Dendritic cell treated with granulocyte-macrophage colony-stimulating factor and Interleukin-4, amounts not matched to agents 40 ng/mL and 50 ng/mL, for 4 days (primary cell): ENCODE measurements around the gene TACO1.

Experiments used
- H3K27ac Mint-ChIP-seq: one replicate; pipeline ENCODE4 v1.8.0; 2022; ENCODE audit warnings: mild to moderate bottlenecking, mixed read lengths
- H3K27me3 Mint-ChIP-seq: one replicate; pipeline ENCODE4 v1.8.0; 2022; ENCODE audit warnings: mild to moderate bottlenecking, mixed read lengths
- H3K36me3 Mint-ChIP-seq: one replicate; pipeline ENCODE4 v1.8.0; 2022; ENCODE audit warnings: low read depth, mixed read lengths
- H3K4me1 Mint-ChIP-seq: one replicate; pipeline ENCODE4 v1.8.0; 2022; ENCODE audit warnings: low read depth, mixed read lengths
- H3K4me3 Mint-ChIP-seq: one replicate; pipeline ENCODE4 v1.8.0; 2022; ENCODE audit warnings: mild to moderate bottlenecking, moderate library complexity, mixed read lengths
- H3K9me3 Mint-ChIP-seq: one replicate; pipeline ENCODE4 v1.8.0; 2022; ENCODE audit warnings: mixed read lengths
- intact Hi-C: fragments of 100-400 bp; cut with micrococcal nuclease; formaldehyde crosslinking; loops from one replicate; pipeline ENCODE4 v1.15.0; 2022

The TACO1 gene

DNA sequence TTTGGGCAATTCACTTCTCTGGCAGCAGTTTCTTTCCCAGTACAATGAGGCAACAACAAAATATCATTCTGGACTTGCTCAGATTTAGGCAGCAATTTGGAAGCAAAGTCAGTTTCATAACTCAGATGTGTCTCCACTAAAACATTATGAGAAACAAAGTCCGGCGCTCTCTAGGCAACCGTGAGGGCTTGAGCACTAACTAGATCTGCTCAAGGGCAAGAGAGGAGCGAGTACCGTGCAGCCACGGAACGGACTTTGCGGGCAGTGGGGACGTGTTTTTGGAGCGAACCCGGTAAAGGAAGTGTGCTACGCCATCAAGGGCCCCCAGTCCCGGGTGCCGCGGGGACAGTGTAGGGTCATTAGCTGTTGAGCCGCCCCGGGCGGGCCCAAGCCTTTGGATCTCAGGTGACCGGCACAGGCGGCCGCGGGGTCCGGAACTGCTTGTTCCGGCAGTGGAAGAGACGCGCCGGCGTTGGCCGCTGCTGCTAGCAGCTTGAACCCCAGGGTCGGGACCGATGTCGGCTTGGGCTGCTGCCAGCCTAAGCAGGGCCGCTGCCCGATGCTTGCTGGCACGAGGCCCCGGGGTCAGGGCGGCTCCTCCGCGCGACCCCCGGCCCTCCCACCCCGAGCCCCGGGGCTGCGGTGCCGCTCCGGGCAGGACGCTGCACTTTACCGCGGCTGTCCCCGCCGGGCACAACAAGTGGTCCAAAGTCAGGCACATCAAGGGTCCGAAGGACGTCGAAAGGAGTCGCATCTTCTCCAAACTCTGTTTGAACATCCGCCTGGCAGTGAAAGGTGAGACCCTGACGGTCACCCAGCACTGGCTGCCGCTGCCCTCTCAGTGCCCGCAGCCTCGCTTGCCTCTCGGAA, at the start of gene TACO1:
Gene TACO1, plus strand, starts transcription at position 327 of the 870 bp plus-strand sequence. Its CDS starts 189 bp downstream, at position 516.
- Mint-ChIP-seq H3K9me3 (no peaks in the 10 kb centered on the region), H3K27ac (peak within 1 kb of the TSS; percentile 90), H3K27me3 (no peaks in the 10 kb centered on the region), H3K4me1 (peaks cover 8% of the 10 kb centered on the region), H3K4me3 (peak within 1 kb of the TSS; percentile 88), H3K36me3 (peaks cover 36% of the 10 kb centered on the region)
- intact Hi-C loops = no loop called here

DNA sequence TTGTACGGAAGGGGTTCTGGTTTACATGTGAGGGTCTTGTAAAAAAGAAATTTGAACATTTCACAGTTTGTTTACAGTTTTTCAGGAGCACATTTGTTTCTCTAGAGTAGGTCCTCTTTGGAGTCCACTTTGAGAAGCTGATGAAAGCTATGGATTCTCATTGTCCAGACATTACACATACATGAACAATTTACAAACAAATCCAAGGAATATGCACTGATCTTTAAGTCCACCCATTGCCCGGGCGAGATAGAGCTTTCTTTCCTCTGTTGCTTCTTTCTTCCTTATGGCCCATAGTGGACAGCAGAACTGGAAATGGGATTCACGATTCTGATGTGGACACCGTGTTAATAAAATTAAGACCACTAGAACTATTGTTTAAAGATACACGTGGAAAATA, 48.5 kb upstream of the TACO1 start:
- H3K4me3 Mint-ChIP-seq = peak overlapping the region; percentile 98
- H3K9me3 Mint-ChIP-seq = no peaks in the 10 kb centered on the region
- no peaks in the 10 kb centered on the region for H3K27me3 Mint-ChIP-seq
- intact Hi-C loops = loop anchor here (5.0 kb wide), 2 partner anchors 45 to 50 kb away; no protein-coding TSS in a partner anchor
- H3K4me1 Mint-ChIP-seq = peaks cover 62% of the 10 kb centered on the region
- H3K36me3 Mint-ChIP-seq = peaks cover 47% of the 10 kb centered on the region
- peak overlapping the region; percentile 97 for H3K27ac Mint-ChIP-seq

DNA sequence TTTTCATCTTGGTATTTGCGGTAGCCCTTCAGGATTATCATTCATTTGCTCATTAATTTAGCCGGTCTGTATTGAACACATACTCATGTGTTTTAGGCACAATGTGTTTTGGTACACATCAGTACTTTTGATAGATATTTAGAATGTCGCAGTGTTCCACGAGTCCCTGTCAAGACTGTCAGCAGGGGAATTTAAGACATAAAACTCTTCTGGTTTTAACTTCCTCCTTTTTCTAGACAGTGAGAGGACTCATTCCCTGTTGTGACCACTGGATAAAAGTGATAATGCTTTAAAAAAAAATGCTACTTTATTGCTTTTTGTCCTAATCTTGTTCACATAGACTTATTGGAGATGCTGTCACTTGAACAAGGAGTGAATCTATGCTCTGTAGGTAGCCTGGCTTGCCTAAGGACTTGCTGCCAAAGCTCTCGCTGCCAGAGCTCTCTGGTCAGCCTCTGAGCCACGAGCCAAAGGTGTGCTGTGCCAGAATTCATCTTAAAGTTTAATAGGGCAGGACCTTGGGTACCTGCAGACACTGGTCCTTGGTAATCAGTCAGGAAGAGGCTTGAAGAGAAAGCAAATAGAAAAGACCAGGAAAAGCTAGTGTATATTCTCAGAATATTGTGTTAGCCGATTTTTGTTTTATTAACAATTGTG, 45.1 kb upstream of the TACO1 start:
- intact Hi-C loops = no loop called here
- peak overlapping the region; percentile 74 for H3K27ac Mint-ChIP-seq

DNA sequence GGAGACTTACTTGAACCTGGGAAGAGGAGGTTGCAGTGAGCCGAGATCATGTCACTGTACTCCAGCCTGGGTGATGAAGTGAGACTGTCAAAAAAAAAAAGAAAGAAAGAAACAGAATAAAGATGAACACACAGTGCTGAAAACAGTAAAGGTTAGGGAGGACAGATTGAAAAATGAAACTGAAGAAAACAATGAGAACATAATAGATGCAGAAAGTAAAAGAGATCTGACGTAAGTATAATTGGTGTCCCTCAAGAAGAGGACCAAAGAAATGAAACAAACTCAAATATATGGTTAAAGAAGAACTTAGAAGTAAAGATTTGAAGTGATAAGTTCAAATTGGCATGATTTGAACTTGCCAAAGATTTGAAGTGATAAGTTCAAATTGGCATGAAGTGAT, 43.3 kb upstream of the TACO1 start:
- intact Hi-C loops = no loop called here
- Mint-ChIP-seq H3K36me3 (peaks cover 34% of the 10 kb centered on the region), H3K4me3 (no peak overlapping the region), H3K27ac (no peak overlapping the region), H3K9me3 (no peaks in the 10 kb centered on the region), H3K27me3 (no peaks in the 10 kb centered on the region), H3K4me1 (peaks cover 71% of the 10 kb centered on the region)

More for the DNA sequence above, 45.1 kb upstream of the TACO1 start:
- Mint-ChIP-seq H3K27me3 (no peaks in the 10 kb centered on the region), H3K4me1 (peaks cover 74% of the 10 kb centered on the region), H3K9me3 (no peaks in the 10 kb centered on the region), H3K4me3 (no peak overlapping the region), H3K36me3 (peaks cover 49% of the 10 kb centered on the region)

DNA sequence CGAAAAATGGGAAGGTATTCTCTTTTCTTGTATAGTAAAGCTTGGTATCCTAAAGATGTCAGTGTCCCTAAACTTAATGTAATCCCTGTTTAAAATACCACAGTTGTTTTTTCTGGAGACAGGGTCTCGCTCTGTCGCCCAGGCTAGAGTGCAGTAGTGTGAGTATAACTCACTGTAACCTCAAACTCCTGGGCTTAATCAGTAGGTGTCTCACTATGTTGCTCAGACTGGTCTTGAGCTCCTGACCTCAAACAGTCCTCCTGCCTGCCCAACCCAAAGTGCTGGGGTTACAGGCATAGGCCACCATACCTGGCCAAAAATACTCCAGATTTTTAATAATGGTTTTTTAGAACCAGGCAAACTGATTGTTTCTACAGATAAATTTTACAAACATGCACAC, 42.3 kb upstream of the TACO1 start:
- Mint-ChIP-seq H3K9me3 (no peaks in the 10 kb centered on the region), H3K27me3 (no peaks in the 10 kb centered on the region), H3K36me3 (peaks cover 28% of the 10 kb centered on the region), H3K4me1 (peaks cover 62% of the 10 kb centered on the region), H3K4me3 (no peak overlapping the region), H3K27ac (no peak overlapping the region)
- intact Hi-C loops = no loop called here

DNA sequence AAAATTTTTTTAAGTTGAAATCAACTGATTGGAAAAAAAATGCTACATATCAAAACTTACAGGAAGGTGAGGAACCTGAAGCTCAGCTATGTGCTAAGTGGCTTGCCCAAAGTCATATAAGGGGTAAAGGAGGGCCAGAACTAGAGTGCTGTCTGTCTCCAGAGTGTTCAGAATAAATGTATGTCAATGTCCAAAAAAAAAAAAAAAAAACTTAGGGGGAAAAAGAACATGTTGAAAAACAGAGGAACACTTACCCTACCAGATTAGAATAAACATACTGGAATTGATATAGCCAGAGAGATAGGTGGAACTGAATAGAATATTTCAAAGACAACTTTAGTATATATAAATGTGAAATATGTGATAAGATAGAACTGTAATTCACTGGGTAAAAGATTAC, 38.9 kb upstream of the TACO1 start:
- Mint-ChIP-seq H3K36me3 (peaks cover 21% of the 10 kb centered on the region), H3K4me3 (no peak overlapping the region), H3K27ac (no peak overlapping the region), H3K27me3 (no peaks in the 10 kb centered on the region), H3K4me1 (peaks cover 37% of the 10 kb centered on the region), H3K9me3 (no peaks in the 10 kb centered on the region)
- intact Hi-C loops = no loop called here

DNA sequence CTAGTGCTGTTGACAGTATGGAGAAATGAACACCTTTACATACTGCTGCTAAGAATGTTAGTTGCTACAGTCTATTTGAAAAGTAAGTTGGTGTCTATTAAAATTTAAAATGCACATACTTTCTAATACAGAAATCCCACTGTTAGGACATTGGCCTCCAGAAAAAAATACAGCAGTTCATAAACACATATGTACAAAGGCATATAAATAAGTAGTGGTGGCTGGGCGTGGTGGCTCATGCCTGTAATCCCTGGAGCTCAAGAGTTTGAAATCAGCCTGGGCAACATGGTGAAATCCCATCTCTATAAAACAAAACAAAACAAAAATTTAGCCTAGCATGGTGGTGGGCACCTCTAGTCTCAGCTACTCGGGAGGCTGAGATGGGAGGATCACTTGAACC, 37.4 kb upstream of the TACO1 start:
- H3K36me3 Mint-ChIP-seq = peaks cover 20% of the 10 kb centered on the region
- intact Hi-C loops = no loop called here
- no peaks in the 10 kb centered on the region for H3K9me3 Mint-ChIP-seq
- H3K4me1 Mint-ChIP-seq = peaks cover 23% of the 10 kb centered on the region
- no peak overlapping the region for H3K27ac Mint-ChIP-seq
- H3K27me3 Mint-ChIP-seq = no peaks in the 10 kb centered on the region
- H3K4me3 Mint-ChIP-seq = no peak overlapping the region

DNA sequence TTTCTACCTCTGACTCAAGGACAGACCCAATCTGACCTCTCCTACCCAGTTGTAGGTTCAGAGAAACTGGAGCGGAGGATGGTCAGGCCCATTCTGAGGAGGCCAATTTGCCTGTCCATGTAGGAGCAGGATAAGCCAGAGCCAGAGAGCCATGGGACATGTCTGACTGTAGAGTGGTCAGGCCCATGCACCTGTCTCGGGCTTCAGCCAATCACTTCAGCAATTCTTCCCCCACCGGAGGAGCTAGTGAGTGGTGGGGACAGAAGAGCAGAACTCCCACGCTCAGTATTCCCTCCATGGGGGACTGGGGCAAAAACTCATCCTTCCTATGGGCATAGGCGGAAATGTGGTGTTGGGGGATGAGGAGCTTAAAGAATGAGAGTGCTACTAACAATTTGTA, 36.1 kb upstream of the TACO1 start:
- Mint-ChIP-seq H3K36me3 (peaks cover 30% of the 10 kb centered on the region), H3K9me3 (no peaks in the 10 kb centered on the region), H3K4me1 (peaks cover 26% of the 10 kb centered on the region), H3K4me3 (no peak overlapping the region), H3K27ac (no peak overlapping the region), H3K27me3 (no peaks in the 10 kb centered on the region)
- intact Hi-C loops = no loop called here

DNA sequence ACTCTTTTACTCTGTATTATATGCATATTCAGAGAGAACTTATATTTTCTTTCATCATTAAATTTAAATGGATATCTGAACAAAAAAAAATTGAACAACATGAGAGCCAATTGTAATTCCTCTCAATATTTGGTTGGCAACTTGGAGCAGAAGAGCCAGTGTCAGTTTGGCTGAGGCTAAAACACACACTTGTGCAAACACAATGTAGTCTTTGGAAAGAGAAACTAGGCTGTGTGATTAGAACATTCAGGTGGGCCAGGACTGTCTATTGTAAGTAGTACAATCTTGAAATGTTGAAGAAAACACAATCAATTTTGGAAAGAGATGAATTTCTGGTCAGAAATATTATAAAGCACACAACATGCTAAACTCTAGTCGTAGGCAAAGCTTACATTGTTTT, 33.5 kb upstream of the TACO1 start:
- Mint-ChIP-seq H3K27me3 (no peaks in the 10 kb centered on the region), H3K27ac (no peak overlapping the region)

DNA sequence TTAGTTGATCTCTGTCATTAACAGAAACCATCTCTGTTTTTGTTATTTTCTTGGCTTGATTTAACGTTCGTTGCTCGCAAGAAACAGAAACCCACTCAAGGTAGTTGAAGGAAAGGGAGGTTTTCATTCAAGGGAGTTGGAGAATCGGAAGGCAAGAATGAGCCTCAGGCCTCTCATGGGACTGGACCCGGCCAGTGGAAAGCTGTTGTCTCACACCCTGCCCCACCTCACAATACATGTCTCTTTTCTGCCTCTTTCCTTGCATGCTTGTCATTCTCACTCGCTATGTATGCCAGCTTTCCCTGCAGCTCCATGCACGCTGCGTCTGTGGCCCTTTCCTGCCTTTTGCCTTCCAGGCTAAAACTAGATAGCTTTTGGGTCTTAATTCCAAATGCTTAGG, 32.1 kb upstream of the TACO1 start:
- Mint-ChIP-seq H3K36me3 (peaks cover 44% of the 10 kb centered on the region), H3K9me3 (no peaks in the 10 kb centered on the region), H3K27ac (no peak overlapping the region), H3K4me1 (peaks cover 15% of the 10 kb centered on the region), H3K27me3 (no peaks in the 10 kb centered on the region), H3K4me3 (no peak overlapping the region)
- intact Hi-C loops = no loop called here

More for the DNA sequence above, 33.5 kb upstream of the TACO1 start:
- H3K36me3 Mint-ChIP-seq = peaks cover 38% of the 10 kb centered on the region
- H3K4me1 Mint-ChIP-seq = peaks cover 14% of the 10 kb centered on the region
- no peaks in the 10 kb centered on the region for H3K9me3 Mint-ChIP-seq
- H3K4me3 Mint-ChIP-seq = no peak overlapping the region
- intact Hi-C loops = no loop called here

DNA sequence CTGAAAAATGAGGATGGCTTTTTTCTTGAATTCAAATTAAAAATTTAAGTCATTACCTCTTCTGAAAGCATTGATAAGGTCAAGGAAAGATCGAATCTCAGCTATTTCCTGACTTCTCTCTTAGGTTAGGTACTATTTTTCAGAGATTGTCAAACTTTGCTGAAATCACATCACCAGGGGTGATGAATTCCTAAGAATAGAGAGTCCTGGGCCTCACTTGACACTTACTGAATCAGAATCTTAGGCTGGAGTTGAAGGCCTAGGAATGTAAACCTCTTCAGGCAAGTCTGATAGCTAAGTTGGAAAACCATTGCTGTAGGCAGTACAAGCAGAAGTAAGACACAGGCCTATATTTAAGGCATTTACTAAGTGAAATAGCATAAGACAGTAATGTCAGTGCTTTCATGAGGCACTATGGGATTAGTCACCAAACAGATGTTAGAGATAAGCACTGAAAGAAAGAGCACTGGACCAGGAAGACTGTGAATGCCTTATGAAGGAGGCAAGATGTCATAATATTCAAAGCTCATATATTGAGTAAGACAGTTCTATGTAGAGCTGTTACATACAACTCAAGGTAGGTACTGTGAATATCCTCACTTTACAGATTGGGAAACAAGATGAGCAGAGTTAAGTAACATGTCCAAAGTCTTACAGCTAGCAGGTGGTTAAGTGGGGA, 28.9 kb upstream of the TACO1 start:
- no peaks in the 10 kb centered on the region for H3K27me3 Mint-ChIP-seq
- H3K36me3 Mint-ChIP-seq = peaks cover 47% of the 10 kb centered on the region
- H3K27ac Mint-ChIP-seq = no peak overlapping the region
- no peak overlapping the region for H3K4me3 Mint-ChIP-seq
- H3K4me1 Mint-ChIP-seq = peaks cover 16% of the 10 kb centered on the region
- intact Hi-C loops = no loop called here
- H3K9me3 Mint-ChIP-seq = no peaks in the 10 kb centered on the region

DNA sequence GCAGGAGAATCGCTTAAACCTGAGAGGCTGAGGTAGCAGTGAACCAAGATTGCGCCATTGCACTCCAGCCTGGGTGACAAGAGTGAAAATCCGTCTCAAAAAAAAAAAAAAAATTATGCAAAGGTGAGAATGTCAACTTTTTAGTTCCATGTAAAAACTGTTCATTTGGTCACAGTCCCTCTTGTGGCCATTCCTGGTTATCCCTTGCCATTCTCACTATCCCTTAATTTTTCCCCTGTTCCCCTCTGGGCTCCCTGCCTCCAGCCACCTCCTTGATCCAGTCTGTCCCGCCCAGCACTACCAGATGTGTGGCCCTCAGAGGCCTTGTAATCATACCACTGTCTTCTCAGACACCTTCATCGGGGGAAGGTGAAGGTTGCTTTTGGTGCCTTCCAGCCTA, 27.1 kb upstream of the TACO1 start:
- peaks cover 14% of the 10 kb centered on the region for H3K4me1 Mint-ChIP-seq
- intact Hi-C loops = no loop called here
- no peak overlapping the region for H3K4me3 Mint-ChIP-seq
- no peaks in the 10 kb centered on the region for H3K27me3 Mint-ChIP-seq
- H3K9me3 Mint-ChIP-seq = no peaks in the 10 kb centered on the region
- H3K36me3 Mint-ChIP-seq = peaks cover 52% of the 10 kb centered on the region
- H3K27ac Mint-ChIP-seq = no peak overlapping the region

DNA sequence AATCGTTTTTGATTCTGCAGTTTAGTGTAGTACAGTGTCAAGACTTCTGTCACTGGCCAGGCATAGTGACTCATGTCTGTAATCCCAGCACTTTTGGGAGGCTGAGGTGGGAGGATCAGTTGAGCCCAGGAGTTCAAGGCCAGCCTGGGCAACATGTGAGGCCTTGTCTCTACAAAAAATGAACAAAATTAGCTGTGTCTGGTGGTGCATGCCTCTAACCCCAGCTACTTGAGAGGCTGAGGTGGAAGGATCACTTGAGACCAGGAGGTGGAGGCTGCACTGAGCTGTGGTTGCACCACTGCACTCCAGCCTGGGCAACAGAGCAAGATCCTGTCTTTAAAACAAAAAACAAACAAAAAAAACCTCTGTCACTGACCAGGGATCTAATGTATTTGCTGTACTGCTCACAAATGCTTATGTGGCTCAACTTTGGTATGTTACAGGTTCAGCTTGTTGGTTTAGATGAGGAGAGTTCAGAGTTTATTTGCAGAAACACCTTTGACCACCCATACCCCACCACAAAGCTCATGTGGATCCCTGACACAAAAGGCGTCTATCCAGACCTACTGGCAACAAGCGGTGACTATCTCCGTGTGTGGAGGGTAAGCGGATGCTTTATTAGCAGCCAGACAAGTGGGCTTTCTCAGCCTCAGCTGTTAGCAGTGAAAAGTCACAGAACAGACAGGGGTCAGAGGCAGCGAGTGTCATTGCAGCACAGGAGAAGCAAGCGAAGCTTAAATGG, 22.5 kb upstream of the TACO1 start:
- Mint-ChIP-seq H3K27me3 (no peaks in the 10 kb centered on the region), H3K4me1 (peaks cover 7% of the 10 kb centered on the region), H3K4me3 (no peak overlapping the region), H3K27ac (no peak overlapping the region), H3K9me3 (no peaks in the 10 kb centered on the region), H3K36me3 (peaks cover 80% of the 10 kb centered on the region)
- intact Hi-C loops = no loop called here
